Fibroblast of villous mesenchyme (primary cell): Measurements from ENCODE around the gene ANO6. TPM values are rescaled to one million over a fixed set of nuclear protein-coding genes. Genes with fewer than 3 reads are reported as not detected.

Experiments
- DNase-seq: peaks from one replicate; pipeline ENCODE4 v3.0.0-alpha.2; 2010; ENCODE audit warnings: low read depth
- H3K4me3 ChIP-seq: 2 replicates; pipeline ENCODE4 v1.5.1; 2011; ENCODE audit warnings: low read depth, mild to moderate bottlenecking, low read length
- CTCF ChIP-seq: IDR thresholded peaks from 2 replicates; pipeline ENCODE4 v1.5.1; 2012; ENCODE audit warnings: low read depth, mild to moderate bottlenecking, low read length; ENCODE audit not compliant: insufficient read depth
- total RNA-seq: library from RNA; depleted of rRNA; stranded (reverse); fragments of >200 nt; gene quantifications from 2 replicates; pipeline ENCODE4 v1.2.3, GENCODE V29; 2012

The ANO6 gene
- total RNA-seq, 1 donor: 91.5 TPM

DNA sequence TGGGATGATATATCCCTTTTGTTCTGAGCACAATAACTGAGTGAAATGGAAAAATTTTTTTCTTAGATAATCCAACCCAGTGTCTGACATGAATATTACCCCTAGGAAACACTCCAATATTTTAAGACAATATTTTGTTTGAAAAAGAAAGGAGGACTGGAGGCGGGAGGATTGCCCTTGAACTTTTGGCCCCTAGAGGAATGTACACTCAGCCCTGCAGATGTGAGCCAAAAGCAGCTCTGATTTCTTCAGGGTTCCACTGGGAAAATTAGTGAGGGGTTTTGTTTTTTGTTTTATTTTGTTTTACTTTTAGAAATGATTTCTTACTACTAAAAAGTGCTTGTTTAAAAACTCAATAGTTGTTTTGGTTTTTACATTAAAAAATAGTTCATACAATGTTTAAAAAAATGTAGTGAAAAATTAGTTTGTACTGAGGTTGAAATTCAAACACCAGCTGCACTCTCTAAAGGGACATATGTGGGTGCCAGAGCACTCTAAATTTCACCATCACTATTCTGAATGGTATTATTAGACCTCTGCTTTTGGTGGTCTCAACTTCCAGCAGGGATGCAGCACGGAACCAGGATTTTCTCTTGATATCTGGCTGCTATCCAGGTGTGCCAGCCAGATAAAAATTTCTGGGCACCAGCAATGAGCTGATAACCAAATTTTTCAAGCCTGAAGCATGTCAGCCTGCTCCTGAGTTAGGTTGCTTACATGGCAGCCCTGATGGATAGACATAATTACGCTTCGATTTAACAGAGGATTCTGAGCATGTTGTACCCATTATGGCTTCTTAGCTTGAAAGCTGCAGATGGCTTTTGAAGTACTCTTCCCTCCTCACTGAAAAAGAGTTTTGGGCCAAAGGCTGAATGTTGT is 141.9 kb downstream of the ANO6 start:
- DNase-seq: peak; percentile 42
- TF ChIP-seq CTCF: no peak
- no peak overlapping the region for H3K4me3 ChIP-seq

GRCh38 chr12:45362291-45362690 is 146.4 kb downstream of the ANO6 start:
- no peak for TF ChIP-seq CTCF
- no peak overlapping the region for H3K4me3 ChIP-seq
- no peak for DNase-seq

- H3K4me3 ChIP-seq: no peak overlapping the region
- no peak for DNase-seq
- TF ChIP-seq CTCF: no peak
These were observed 148.0 kb downstream of the ANO6 start for GRCh38 chr12:45363903-45364302.

DNA sequence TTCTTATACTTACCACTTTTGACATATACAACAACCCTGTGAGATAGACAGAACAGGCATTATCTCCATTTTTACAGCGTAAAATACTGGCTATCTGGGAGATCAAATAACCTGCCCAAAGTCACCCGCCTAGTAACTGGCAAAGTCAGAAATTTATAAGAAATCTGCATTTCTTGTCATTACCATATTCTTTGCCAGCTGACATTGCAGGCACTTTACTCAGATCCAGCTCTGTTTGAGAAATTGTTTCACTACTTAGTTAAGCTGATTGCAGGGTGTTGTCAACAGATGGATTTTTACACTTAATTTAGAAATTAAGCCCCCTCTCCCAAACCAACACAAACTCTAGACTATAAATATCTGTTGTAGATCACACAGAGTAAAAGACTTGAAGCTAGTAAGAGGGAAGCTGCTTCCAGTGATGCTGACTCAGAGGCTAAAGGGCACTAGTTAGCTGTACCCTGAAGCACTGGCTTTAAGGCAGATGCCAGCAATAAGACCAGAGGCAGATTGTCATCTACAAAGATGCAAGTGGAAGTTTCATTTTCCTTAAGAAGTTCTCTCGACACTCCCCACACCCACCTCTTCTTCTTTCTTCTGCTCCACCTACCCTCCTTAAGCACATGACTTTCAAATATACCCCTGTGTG is 153.1 kb downstream of the ANO6 start:
- no peak for TF ChIP-seq CTCF
- H3K4me3 ChIP-seq: no peak overlapping the region
- DNase-seq: peak; percentile 78

DNA sequence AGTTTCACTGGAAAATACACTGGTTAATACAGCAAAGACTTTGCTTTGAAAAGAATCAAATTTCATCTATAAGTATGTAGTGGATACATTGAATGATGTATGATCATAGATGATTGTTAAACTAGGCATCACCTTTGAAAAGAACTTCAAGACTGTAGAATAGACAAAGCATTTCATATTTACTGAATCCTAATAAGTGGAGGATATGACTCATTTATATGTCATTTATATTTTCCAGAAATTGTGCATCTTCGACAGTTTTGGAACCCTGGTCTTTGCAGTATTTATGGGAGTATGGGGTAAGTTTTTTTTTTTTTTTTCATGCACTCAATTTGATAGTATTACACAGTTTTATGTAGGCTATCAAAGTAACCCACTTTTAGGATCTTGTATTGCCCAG is 161.9 kb downstream of the ANO6 start:
- no peak overlapping the region for H3K4me3 ChIP-seq
- TF ChIP-seq CTCF: no peak
- no peak for DNase-seq

DNA sequence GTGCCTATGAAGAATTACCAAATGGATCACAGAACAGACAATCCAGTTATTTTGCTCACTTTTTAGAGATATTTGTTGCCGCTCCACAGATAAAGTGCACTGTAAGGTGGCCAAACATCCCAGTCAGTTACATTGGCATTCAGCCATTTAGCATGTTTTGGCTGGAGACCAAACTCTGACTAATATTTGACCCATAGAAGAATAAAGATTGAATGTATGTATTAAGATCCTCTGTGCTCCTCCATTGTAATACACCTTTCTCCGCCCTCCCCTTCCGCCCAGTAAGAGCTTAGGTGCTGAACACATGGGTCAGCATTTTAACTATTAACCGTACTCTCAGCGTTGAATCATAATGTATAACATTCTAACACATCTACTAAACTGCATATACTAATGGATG is 163.4 kb downstream of the ANO6 start:
- H3K4me3 ChIP-seq: no peak overlapping the region
- TF ChIP-seq CTCF: no peak
- DNase-seq: peak; percentile 18
